Measurements from ENCODE around the gene CDK11A.
"Not testable (repeated sequence)": the region's sequence is repeated elsewhere in the genome, so short reads cannot be mapped to it uniquely, and the experiment has no call there.

Gene CDK11A

GRCh38 chr1:1721201-1721600, 3.0 kb downstream of the CDK11A start:
- no peak for DNase-seq

GRCh38 chr1:1715109-1715883, 8.9 kb downstream of the CDK11A start:
- not testable (repeated sequence) for DNase-seq

GRCh38 chr1:1707897-1708296, 16.3 kb downstream of the CDK11A start:
- DNase-seq = not testable (repeated sequence)

GRCh38 chr1:1707241-1707640, 16.9 kb downstream of the CDK11A start:
- DNase-seq = not testable (repeated sequence)

- DNase-seq = not testable (repeated sequence)
These were observed 18.5 kb downstream of the CDK11A start for GRCh38 chr1:1705623-1706022.

GRCh38 chr1:1704284-1704957, 19.7 kb downstream of the CDK11A start:
- not testable (repeated sequence) for DNase-seq

- DNase-seq = no peak
These were observed 20.4 kb downstream of the CDK11A start for GRCh38 chr1:1703796-1704195.

- DNase-seq = not testable (repeated sequence)
These were observed 21.7 kb downstream of the CDK11A start for GRCh38 chr1:1702506-1702905.

- DNase-seq = not testable (repeated sequence)
These were observed 23.6 kb downstream of the CDK11A start for GRCh38 chr1:1700557-1700956.

- DNase-seq = not testable (repeated sequence)
These were observed 24.1 kb downstream of the CDK11A start for GRCh38 chr1:1700067-1700466.

GRCh38 chr1:1699061-1699460, 25.1 kb downstream of the CDK11A start:
- not testable (repeated sequence) for DNase-seq

- DNase-seq = not testable (repeated sequence)
These were observed 26.6 kb downstream of the CDK11A start for GRCh38 chr1:1697358-1698183.

GRCh38 chr1:1696431-1697357, 27.5 kb downstream of the CDK11A start:
- not testable (repeated sequence) for DNase-seq

- DNase-seq = peak; percentile 97
These were observed 31.2 kb downstream of the CDK11A start, which contains the start of gene SLC35E2B for GRCh38 chr1:1692714-1693647. Gene SLC35E2B, minus strand, starts transcription at chr1:1692795. Its CDS starts 16,096 bp downstream, at chr1:1676699.

- peak; percentile 90 for DNase-seq
These were observed 31.8 kb downstream of the CDK11A start for GRCh38 chr1:1692324-1692713.

- DNase-seq = not testable (repeated sequence)
These were observed 32.7 kb downstream of the CDK11A start for GRCh38 chr1:1691443-1691842.

- not testable (repeated sequence) for DNase-seq
These were observed 34.6 kb downstream of the CDK11A start for GRCh38 chr1:1689526-1689925.

GRCh38 chr1:1687846-1688245, 36.3 kb downstream of the CDK11A start:
- DNase-seq = no peak

GRCh38 chr1:1684031-1684681, 40.0 kb downstream of the CDK11A start:
- no peak for DNase-seq
